ENCODE results near the gene APLN. TPM values are rescaled to one million over a fixed set of nuclear protein-coding genes. Genes with fewer than 3 reads are reported as not detected.

The APLN gene
- total and polyA plus RNA-seq, 3 donors from 2014 or later, result 2.8 to 3.2 (median 3.1) TPM

GRCh38 chrX:129658429-129658828 lies 3.7 kb upstream of the APLN start:
- 93 to 100% methylated on average over 1 to 5 of the region's 5 CpGs for WGBS, 2 donors
- no peaks in the 10 kb centered on the region for H3K36me3 ChIP-seq (ENCODE audit: low read depth, missing control alignments)
- intact Hi-C loops (cut with DNase I; ENCODE audit: low total_unique reads), result no loop called here
- H3K4me1 ChIP-seq, result no peaks in the 10 kb centered on the region
- no peak overlapping the region for H3K27ac ChIP-seq
- no peaks in the 10 kb centered on the region for H3K9me3 ChIP-seq
- TF ChIP-seq CTCF (IDR thresholded peaks at IDR 0.05) (no peak), POLR2A (IDR thresholded peaks at IDR 0.05) (no peak)
- no peaks in the 10 kb centered on the region for H3K27me3 ChIP-seq
- no peak for DNase-seq
- H3K4me3 ChIP-seq, result no peak overlapping the region

- H3K4me1 ChIP-seq, result no peaks in the 10 kb centered on the region
- no peaks in the 10 kb centered on the region for H3K27me3 ChIP-seq
- H3K27ac ChIP-seq, result no peak overlapping the region
- 34 to 45% methylated on average over 4 to 11 of the region's 11 CpGs for WGBS, 2 donors
- TF ChIP-seq CTCF (IDR thresholded peaks at IDR 0.05) (no peak), POLR2A (IDR thresholded peaks at IDR 0.05) (no peak)
- H3K4me3 ChIP-seq, result no peak overlapping the region
- DNase-seq, result no peak
- H3K36me3 ChIP-seq (ENCODE audit: low read depth, missing control alignments), result no peaks in the 10 kb centered on the region
- intact Hi-C loops (cut with DNase I; ENCODE audit: low total_unique reads), result no loop called here
- no peaks in the 10 kb centered on the region for H3K9me3 ChIP-seq
Observed at GRCh38 chrX:129655547-129656249, 942 bp upstream of the APLN start.

- peak; percentile 25 for DNase-seq
- intact Hi-C loops (cut with DNase I; ENCODE audit: low total_unique reads), result no loop called here
- no peaks in the 10 kb centered on the region for H3K4me1 ChIP-seq
- H3K4me3 ChIP-seq, result peak overlapping the region; percentile 29 to 51
- no peak for TF ChIP-seq POLR2A (IDR thresholded peaks at IDR 0.05)
- no peak for TF ChIP-seq CTCF (IDR thresholded peaks at IDR 0.05)
- no peaks in the 10 kb centered on the region for H3K36me3 ChIP-seq (ENCODE audit: low read depth, missing control alignments)
- no peaks in the 10 kb centered on the region for H3K9me3 ChIP-seq
- no peaks in the 10 kb centered on the region for H3K27me3 ChIP-seq
- 0% methylated on average over 1 of the region's 57 CpGs; no CpG with 5 or more reads in 1 of the 2 donors for WGBS, 2 donors
- no peak overlapping the region for H3K27ac ChIP-seq
Observed at GRCh38 chrX:129653971-129654651, 645 bp downstream of the APLN start.

- Histone ChIP-seq H3K4me3 (no peak overlapping the region), H3K27me3 (no peaks in the 10 kb centered on the region), H3K36me3 (ENCODE audit: low read depth, missing control alignments) (no peaks in the 10 kb centered on the region), H3K27ac (no peak overlapping the region), H3K9me3 (no peaks in the 10 kb centered on the region), H3K4me1 (no peaks in the 10 kb centered on the region)
- intact Hi-C loops (cut with DNase I; ENCODE audit: low total_unique reads), result no loop called here
- no peak for DNase-seq
- 37 to 40% methylated on average over 1 to 6 of the region's 10 CpGs for WGBS, 2 donors
- TF ChIP-seq POLR2A (IDR thresholded peaks at IDR 0.05), result no peak
- no peak for TF ChIP-seq CTCF (IDR thresholded peaks at IDR 0.05)
Observed at GRCh38 chrX:129653181-129653970, 1.4 kb downstream of the APLN start.

All from testis (tissue), 3 donors.